GM18867 (cell line): ENCODE results near the gene SPANXN4.

Experiments used
- ATAC-seq: cut with Tn5 transposase; IDR thresholded peaks from one replicate; pipeline ENCODE4 v1.9.1; 2021; ENCODE audit warnings: mild to moderate bottlenecking, moderate library complexity; ENCODE audit not compliant: unreplicated experiment

Gene SPANXN4

DNA sequence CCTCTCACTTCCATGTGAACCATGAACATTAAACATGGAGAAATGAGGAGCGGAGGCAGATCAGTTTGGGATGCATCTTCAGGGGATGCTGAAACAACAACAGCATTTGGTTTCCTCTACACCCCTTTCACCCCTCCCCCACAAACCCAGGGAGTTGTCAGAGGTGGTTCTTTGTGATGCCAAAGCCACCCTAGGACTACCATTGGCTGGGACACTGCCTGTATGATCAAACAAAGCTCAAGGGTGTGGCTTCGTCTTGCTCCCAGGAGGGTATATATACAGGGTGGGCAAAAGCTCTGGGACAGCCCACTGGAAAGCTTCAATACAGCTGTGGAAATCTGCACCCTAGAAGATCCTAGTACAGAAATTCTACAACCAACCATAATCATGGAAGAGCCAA lies at the start of gene SPANXN4:
SPANXN4 (plus strand) TSS at position 301 of the 400 bp plus-strand sequence; CDS start at position 388, 87 bp downstream.
- no peak for ATAC-seq

- ATAC-seq = peak; percentile 90
Measured at GRCh38 chrX:142977128-142977914, 48.4 kb upstream of the SPANXN4 start.

DNA sequence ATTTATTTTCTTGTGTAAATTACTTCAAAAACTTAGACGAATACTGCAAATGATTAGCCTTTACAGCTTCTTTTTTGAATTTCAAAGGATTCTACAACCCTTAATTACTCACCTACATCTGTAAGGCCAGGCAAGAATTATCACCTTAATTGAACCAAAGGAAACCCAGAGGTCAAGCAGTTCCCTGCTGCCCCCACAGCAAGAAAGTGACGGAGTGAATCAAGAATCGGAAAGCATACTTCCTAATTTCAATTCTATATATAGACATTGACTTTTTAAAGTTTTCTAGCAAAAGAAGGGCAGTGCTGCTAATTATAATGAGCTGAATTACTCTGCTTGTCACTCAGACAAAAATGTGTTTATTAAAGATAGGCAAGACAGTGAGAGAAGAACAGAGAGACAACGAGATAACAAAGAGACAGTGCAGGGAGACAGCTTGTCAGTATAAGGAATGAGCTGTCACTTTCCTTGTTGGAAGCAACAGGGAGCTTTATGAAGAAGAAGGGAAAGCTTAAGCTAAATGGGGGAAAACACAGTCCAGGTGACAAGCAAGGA lies 47.5 kb upstream of the SPANXN4 start:
- ATAC-seq = peak; percentile 39

DNA sequence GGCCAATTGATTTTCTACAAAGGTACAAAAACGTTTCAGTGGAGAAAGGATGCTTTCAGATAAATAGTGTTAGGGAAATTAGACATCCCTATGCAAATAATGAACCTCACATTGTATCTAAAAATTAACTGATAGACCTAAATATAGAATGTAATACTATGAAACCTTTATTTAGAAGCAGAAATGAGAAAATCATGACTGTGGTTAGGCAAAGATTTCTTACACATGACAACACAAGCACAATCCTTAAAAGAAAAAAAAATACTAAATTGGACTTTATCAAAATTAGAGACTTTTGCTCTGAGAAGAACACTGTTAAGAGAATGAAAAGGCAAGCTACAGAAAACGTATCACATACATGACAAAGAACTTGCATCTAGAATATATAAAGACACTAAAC lies 43.0 kb upstream of the SPANXN4 start:
- ATAC-seq = no peak

GRCh38 chrX:142994988-142995387 lies 30.7 kb upstream of the SPANXN4 start:
- no peak for ATAC-seq

- ATAC-seq = no peak
Measured at GRCh38 chrX:142998447-142999198, 27.1 kb upstream of the SPANXN4 start.

DNA sequence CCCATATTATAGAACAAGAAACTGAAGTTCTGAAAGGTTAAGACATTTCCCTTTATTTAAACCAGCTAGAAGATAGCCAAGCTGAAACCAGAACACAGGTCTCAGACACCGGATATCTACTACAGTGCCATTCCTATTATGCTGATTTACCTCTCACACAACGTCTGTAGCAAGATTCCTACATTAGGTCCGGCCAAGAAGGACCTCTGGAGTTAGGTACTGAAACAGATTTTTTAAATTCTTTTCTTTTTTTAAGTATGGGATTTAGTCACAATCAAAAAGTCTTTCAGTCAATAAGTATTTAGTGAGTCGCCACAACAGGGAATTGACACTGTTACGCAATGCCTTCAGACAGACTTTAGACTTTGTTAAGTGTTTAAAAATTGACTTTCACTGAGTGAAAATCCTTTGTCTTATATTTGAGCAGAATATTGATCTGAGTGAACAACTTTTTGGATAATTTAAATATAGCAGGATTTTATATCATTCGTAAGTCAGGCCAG lies 26.5 kb upstream of the SPANXN4 start:
- no peak for ATAC-seq

DNA sequence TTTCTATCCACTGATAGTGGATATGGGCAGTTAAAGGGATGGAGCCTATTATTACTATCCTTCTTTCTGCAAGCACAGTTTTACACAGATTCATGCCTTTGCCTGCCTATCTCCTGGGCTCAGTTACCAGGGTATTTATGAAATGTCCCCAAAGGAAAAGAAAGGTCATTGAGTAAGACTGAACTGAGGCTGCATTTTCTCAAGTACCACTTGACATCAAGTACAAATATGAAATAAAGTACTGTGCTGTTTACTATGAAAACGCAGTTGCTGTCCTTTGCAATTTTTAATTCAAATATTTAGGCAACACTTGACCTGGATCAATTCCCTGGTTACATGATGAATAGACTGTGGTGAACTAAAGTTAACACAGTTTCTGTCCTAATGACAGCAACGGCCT lies 23.5 kb upstream of the SPANXN4 start:
- ATAC-seq = no peak

DNA sequence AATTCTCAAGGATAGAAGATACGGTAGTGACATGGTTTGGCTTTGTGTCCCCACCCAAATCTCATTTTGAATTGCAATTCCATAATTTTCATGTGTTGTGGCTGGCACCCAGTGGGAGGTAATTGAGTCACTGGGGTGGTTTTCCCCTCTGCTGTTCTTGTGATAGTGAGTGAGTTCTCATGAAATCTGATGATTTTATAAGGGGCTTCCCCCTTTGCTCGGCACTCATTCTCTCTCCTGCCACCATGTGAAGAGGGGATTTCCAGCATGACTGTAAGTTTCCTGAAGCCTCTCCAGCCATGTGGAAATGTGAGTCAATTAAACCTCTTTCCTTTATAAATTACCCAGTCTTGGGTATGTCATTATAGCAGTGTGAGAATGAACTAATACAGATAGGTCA lies 8.5 kb upstream of the SPANXN4 start:
- no peak for ATAC-seq

- no peak for ATAC-seq
Measured at GRCh38 chrX:143027275-143027674, 1.5 kb downstream of the SPANXN4 start.

DNA sequence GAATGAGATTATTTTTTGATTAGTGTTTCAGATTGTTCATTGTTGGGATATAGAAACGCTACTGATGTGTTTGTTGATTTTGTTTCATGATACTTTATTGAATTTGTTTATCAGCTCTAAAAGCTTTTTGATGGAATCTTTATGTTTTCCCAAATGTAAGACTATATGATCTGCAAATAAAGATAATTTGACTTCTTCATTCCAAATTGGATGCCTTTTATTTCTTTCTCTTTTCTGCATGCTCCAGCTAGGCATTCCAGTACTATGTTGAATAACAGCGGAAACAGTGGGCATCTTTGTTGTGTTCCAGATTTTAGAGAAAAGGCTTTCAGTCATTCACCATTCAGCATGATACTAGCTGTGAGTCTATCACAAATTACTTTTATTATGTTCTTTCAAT lies 21.8 kb downstream of the SPANXN4 start:
- ATAC-seq = no peak

DNA sequence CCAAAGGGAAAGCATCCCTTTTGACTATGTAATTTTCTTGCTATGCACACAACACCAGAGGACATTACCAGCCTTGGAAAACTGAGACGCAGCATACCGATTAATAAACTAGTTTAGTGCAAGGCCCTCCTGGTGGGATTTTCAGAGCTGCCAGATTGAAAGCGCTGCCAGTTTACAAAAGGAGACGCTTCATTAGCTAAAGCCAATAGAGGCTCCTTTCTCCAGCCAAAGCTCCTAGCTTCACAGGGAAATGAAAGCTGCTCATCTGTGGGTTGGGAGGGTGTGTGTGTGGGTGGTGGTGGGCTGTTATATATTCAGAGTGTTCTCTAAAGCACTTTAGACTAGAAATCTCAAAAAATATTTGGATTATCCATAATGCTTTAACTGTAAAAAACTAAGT lies 32.4 kb downstream of the SPANXN4 start:
- ATAC-seq = no peak

DNA sequence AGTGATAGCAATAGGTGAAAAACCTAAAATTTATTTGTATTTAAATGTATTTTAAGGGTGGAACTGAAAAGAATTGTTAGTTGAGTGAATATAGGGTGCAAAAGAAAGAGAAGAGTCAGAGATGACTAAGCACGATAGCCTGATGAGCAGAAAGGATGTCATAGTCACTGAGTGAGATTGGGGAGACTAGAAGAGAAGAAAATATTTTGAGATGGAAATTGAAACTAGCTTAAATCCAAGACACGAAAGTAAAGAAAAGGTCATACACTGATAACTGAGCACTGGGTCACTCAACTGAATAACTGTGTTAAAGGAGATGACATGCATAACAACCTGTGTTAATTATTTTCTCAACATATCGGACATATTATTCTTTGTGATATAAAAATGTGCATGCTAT lies 55.5 kb downstream of the SPANXN4 start:
- ATAC-seq = peak; percentile 85

DNA sequence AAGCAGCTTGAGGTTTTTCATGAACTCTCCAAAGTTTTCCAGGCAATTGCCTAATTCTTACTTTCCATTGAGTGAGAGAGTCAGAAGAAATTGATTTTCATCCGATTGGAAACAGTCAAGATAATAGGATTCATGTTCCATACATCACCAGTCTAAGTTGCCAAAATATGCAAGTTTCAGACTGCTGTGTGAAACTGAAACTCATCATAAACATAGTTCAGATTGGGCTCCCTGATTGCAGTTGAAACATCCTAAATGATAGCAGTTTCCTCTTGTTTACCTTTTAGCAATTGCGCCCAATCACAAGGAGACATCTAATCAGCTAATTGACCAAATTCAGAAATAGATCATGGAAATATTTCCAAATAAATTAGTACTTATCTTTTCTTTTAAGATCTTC lies 56.8 kb downstream of the SPANXN4 start:
- no peak for ATAC-seq
